Activated CD4-positive, alpha-beta T cell treated with anti-CD3 and anti-CD28 coated beads, Interleukin-2, amount 10 ng/mL, durations not matched to agents 24 days and 14 days (primary cell): ENCODE measurements around the gene KRTAP24-1. TPM values are rescaled to one million over a fixed set of nuclear protein-coding genes. Genes with fewer than 3 reads are reported as not detected.

Source experiments
- DNase-seq: peaks from one replicate; pipeline ENCODE4 v3.0.0; 2022
- H3K27ac Mint-ChIP-seq: one replicate; pipeline ENCODE4 v1.8.0; 2022; ENCODE audit warnings: mild to moderate bottlenecking, mixed read lengths
- H3K27me3 Mint-ChIP-seq: one replicate; pipeline ENCODE4 v1.8.0; 2022; ENCODE audit warnings: mixed read lengths
- H3K36me3 Mint-ChIP-seq: one replicate; pipeline ENCODE4 v1.8.0; 2022; ENCODE audit warnings: low read depth, mild to moderate bottlenecking, mixed read lengths
- H3K4me1 Mint-ChIP-seq: one replicate; pipeline ENCODE4 v1.8.0; 2021; ENCODE audit warnings: mixed read lengths
- H3K4me3 Mint-ChIP-seq: one replicate; pipeline ENCODE4 v1.8.0; 2022; ENCODE audit warnings: mild to moderate bottlenecking, moderate library complexity, mixed read lengths
- H3K9me3 Mint-ChIP-seq: one replicate; pipeline ENCODE4 v1.8.0; 2021; ENCODE audit warnings: mixed read lengths
- intact Hi-C: fragments of 100-400 bp; cut with micrococcal nuclease; formaldehyde crosslinking; loops from one replicate; pipeline ENCODE4 v1.15.1; 2023
- total RNA-seq: library from RNA; stranded (reverse); gene quantifications from 2 replicates; pipeline ENCODE4 v1.2.3, GENCODE V29; 2022

KRTAP24-1 gene
- total RNA-seq, 1 donor from 2014 or later: not detected

DNA sequence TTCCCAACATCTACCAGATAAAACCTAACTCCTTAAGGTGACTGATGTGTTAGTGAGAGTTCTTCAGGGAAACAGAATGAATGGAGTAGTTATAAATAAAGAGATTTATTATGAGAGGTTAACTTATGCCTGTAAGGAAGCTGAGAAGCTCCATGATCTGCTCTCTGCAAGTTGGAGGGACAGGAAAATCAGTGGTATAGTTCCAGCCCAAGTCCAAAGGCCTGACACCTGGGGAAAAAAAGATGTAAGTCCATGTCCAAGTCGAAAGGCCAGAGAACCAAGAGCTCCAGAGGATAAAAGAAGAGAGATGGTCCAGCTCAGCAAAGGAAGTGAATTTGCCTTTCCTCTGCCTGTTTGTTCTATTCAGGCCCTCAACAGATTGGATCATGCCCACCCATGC lies 27.1 kb downstream of the KRTAP24-1 start:
- no peaks in the 10 kb centered on the region for H3K4me1 Mint-ChIP-seq
- no peaks in the 10 kb centered on the region for H3K27me3 Mint-ChIP-seq
- no peaks in the 10 kb centered on the region for H3K36me3 Mint-ChIP-seq
- DNase-seq: no peak
- intact Hi-C loops: no loop called here
- H3K27ac Mint-ChIP-seq: no peak overlapping the region
- no peak overlapping the region for H3K4me3 Mint-ChIP-seq
- no peaks in the 10 kb centered on the region for H3K9me3 Mint-ChIP-seq

DNA sequence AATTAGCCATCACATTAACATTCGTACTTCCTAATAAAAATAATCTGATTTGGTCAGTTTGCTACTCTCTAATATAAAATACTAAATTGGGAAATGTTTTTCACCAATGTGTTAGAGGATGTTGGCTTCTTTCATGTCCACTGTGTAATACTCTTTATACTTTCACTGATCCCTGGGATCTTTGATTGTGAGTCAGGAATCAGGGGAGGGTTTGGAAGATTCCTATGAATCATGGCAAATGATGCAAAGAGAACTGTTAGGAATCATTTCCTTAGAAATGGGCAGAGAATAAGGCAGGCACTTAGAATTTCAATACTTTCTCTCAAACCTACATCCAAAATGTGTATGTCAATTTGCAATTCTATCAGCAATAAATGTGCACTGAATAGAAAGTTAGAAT lies 31.0 kb downstream of the KRTAP24-1 start:
- no peak for DNase-seq
- Mint-ChIP-seq H3K9me3 (no peaks in the 10 kb centered on the region), H3K4me1 (no peaks in the 10 kb centered on the region), H3K36me3 (no peaks in the 10 kb centered on the region), H3K4me3 (no peak overlapping the region), H3K27ac (no peak overlapping the region), H3K27me3 (no peaks in the 10 kb centered on the region)
- intact Hi-C loops: no loop called here

DNA sequence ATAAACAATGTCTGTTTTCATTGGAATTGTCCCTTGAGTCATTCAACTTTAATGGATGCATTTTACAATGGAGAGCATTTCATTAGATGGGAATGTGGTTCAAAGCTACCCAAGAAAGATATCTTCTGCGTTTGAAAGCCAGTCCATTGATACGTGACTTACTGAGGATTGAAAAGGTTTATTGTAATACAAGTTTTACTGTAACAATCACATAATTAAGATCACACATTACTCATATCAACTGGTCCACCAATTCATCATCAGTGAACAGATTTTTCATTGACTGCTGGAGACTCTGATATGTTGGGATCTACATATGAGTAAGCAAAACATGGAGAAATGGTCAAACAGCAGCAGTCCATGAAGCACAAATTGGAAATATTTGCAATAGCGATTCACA lies 32.8 kb downstream of the KRTAP24-1 start:
- Mint-ChIP-seq H3K27me3 (no peaks in the 10 kb centered on the region), H3K9me3 (no peaks in the 10 kb centered on the region), H3K27ac (no peak overlapping the region), H3K36me3 (no peaks in the 10 kb centered on the region), H3K4me1 (no peaks in the 10 kb centered on the region), H3K4me3 (no peak overlapping the region)
- no peak for DNase-seq
- intact Hi-C loops: no loop called here

DNA sequence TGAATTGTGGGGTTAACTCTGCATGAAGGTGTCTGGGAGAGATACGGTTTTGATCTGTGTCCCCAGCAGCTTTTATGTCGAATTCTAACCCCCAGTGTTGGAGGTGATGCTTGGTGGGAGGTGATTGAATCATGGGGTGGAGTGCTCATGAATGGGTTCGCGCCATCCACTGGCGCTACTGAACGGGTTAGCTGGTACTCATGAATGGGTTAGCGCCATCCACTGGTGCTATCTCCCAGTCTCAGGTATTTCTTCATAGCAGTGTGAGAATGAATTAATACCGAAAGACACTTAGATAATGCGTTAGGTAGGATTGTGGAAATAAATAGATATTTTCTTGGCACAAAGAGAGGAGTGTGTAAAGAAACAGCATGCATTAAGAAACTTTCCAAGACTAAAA lies 33.9 kb downstream of the KRTAP24-1 start:
- Mint-ChIP-seq H3K4me3 (no peak overlapping the region), H3K27me3 (no peaks in the 10 kb centered on the region), H3K27ac (no peak overlapping the region), H3K9me3 (no peaks in the 10 kb centered on the region), H3K4me1 (no peaks in the 10 kb centered on the region), H3K36me3 (no peaks in the 10 kb centered on the region)
- intact Hi-C loops: no loop called here
- no peak for DNase-seq

DNA sequence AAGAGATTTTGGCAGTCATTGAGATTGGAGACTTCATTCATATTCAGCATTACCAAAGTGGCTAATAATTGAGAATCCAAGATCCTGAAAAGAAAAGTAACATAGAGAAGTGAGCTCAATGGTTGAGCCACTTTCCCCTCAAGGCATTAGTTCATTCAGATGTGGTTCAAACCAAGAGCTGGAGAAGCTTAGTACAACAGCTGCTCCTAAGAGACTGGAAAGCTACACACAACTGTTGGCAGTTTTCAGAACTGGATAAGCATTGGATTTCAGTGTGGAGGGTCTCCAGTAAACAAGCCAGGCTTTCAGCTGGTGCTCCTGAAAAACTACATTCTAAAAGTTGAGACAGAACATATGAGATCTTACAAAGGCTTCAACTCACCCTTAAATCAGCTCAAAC lies 37.7 kb downstream of the KRTAP24-1 start:
- DNase-seq: no peak
- H3K4me1 Mint-ChIP-seq: no peaks in the 10 kb centered on the region
- no peaks in the 10 kb centered on the region for H3K9me3 Mint-ChIP-seq
- no peaks in the 10 kb centered on the region for H3K36me3 Mint-ChIP-seq
- intact Hi-C loops: no loop called here
- H3K27ac Mint-ChIP-seq: no peak overlapping the region
- H3K4me3 Mint-ChIP-seq: no peak overlapping the region
- no peaks in the 10 kb centered on the region for H3K27me3 Mint-ChIP-seq

DNA sequence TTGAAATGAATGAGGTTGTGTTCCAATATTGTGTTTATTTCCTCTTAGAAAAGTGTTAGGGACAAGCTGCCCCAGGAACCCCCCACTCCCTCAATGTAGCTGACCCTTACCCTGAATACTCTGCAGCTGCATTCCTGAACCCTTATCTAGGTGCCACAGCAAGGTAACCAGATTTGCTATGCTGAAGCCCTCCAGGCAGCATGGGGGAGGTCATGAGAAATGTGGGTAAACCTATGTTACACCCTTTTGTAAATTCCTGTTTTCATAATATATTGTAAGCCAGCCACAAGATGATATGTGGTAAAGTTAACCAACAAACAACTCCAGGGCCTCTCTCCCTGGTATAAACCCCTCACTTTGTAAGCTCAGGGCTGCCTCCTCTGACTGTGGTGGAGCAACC lies 39.1 kb downstream of the KRTAP24-1 start:
- Mint-ChIP-seq H3K27ac (no peak overlapping the region), H3K4me1 (no peaks in the 10 kb centered on the region), H3K4me3 (no peak overlapping the region), H3K27me3 (no peaks in the 10 kb centered on the region), H3K36me3 (no peaks in the 10 kb centered on the region), H3K9me3 (no peaks in the 10 kb centered on the region)
- DNase-seq: no peak
- intact Hi-C loops: no loop called here

DNA sequence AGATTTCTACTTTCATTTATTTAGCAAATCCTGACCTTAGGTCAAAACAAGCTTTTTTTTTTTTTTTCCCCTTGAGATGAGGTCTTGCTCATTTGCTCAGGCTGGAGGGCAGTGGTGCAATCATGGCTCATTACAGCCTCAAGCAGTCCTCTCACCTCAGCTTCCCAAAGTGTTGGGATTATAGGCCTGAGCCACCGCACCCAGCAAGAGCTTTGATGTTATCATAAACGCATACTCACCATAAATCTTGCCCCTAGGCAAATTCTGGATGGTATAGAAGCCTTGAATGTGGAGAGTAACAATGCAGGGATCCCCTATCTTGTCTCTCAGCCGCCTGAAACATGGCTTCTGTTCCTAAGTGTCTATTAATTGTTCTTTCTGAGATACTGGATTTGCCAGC lies 42.1 kb downstream of the KRTAP24-1 start:
- H3K4me1 Mint-ChIP-seq: no peaks in the 10 kb centered on the region
- H3K27ac Mint-ChIP-seq: no peak overlapping the region
- no peaks in the 10 kb centered on the region for H3K9me3 Mint-ChIP-seq
- no peaks in the 10 kb centered on the region for H3K27me3 Mint-ChIP-seq
- intact Hi-C loops: no loop called here
- no peak overlapping the region for H3K4me3 Mint-ChIP-seq
- DNase-seq: no peak
- no peaks in the 10 kb centered on the region for H3K36me3 Mint-ChIP-seq

DNA sequence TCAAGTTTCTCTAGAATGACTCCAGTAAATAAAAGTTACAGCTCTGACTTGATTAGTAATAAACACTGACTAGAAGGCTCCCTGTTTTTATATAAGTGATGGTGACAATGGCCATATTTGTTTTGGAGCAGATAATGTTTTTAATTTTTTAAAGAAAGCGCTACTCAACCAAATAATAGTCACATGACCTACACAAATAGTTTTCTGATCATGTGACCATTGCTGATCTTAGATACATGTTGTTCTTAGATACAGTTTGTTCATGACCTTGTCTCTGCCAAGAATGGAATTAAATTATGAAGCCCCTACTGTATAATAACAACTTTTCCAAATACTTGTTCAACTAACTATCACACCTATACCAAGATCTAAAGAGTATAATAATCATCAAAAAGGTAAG lies 44.6 kb downstream of the KRTAP24-1 start:
- Mint-ChIP-seq H3K27ac (no peak overlapping the region), H3K27me3 (no peaks in the 10 kb centered on the region), H3K36me3 (no peaks in the 10 kb centered on the region), H3K9me3 (no peaks in the 10 kb centered on the region), H3K4me3 (no peak overlapping the region), H3K4me1 (no peaks in the 10 kb centered on the region)
- no peak for DNase-seq
- intact Hi-C loops: no loop called here

DNA sequence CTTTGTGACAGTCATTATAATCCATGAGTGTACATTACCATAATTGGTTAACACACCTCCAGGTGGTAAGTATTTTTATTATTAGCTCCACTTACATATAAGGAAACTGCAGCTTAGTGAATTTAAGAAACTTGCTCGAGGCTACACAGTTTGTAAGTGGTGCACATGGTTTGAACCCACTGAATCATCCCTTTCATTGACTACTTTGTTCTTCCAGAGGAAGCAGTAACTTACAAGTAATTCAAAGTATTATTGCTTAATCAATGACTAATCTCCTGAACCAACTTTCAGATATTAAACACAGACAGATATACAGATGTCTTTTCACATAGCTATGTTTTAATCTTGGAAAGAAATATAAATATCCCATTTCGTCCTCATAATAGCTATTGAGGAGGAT lies 48.1 kb downstream of the KRTAP24-1 start:
- Mint-ChIP-seq H3K27ac (no peak overlapping the region), H3K4me1 (no peaks in the 10 kb centered on the region), H3K27me3 (no peaks in the 10 kb centered on the region), H3K4me3 (no peak overlapping the region), H3K9me3 (no peaks in the 10 kb centered on the region), H3K36me3 (no peaks in the 10 kb centered on the region)
- DNase-seq: no peak
- intact Hi-C loops: no loop called here

DNA sequence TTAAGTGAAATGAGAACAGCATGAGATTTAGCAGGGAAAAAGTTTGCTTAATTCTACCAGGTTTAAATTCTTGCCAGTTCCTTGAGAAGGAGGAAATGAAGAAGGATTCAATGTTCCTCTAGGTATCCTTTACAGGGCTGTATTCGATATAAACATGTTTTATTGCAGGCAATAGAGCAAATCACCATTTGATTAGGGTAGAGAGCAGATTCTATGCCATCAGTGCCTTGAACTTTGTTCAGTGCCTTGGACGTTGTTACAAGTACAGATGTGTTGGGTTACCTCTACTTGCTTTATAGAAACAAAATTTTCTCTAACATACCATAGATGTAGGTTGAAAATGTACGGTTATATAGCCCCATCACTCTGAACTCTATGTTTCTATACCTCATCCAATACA lies 48.7 kb downstream of the KRTAP24-1 start:
- no peak overlapping the region for H3K4me3 Mint-ChIP-seq
- DNase-seq: no peak
- no peaks in the 10 kb centered on the region for H3K36me3 Mint-ChIP-seq
- H3K9me3 Mint-ChIP-seq: no peaks in the 10 kb centered on the region
- intact Hi-C loops: no loop called here
- H3K27me3 Mint-ChIP-seq: no peaks in the 10 kb centered on the region
- no peaks in the 10 kb centered on the region for H3K4me1 Mint-ChIP-seq
- H3K27ac Mint-ChIP-seq: no peak overlapping the region

DNA sequence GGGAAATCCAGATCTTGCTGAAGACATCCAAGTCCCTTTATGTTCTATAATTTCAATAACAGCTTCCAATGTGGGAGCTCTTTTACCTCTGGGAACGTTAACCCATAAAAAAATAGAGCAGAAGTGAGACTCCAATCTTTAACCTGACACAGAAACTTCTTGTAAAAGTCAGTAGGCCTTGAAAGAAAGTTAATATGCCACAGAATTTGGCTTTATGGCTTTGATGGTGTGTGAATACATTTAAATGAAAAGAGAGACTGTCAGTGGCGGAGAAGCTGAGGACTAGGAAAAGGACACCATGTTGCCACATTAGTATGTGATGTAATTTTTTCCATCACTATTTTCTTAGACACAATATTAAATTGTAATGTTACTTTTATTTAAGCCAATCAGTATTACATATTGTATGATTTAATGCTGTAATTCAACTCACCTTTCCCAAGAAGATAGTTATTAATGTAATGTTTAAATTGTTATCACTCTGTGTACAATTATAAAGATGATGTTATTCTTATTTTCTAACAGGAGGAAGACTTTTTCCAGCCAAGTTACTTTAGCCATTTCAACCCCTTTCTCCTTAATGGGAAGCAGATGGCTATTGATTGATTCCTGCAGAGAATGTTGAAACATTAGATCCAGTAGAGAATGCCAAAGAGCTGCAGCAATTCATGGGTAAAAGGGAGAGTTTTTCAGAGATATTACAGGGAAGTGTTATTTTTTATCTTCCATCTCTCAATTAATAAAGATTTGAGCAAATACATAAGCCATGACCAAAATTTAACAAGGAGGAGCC lies 49.3 kb downstream of the KRTAP24-1 start:
- no peak for DNase-seq
- no peaks in the 10 kb centered on the region for H3K9me3 Mint-ChIP-seq
- intact Hi-C loops: no loop called here
- H3K27ac Mint-ChIP-seq: no peak overlapping the region
- H3K27me3 Mint-ChIP-seq: no peaks in the 10 kb centered on the region
- H3K4me1 Mint-ChIP-seq: no peaks in the 10 kb centered on the region
- no peaks in the 10 kb centered on the region for H3K36me3 Mint-ChIP-seq
- no peak overlapping the region for H3K4me3 Mint-ChIP-seq

DNA sequence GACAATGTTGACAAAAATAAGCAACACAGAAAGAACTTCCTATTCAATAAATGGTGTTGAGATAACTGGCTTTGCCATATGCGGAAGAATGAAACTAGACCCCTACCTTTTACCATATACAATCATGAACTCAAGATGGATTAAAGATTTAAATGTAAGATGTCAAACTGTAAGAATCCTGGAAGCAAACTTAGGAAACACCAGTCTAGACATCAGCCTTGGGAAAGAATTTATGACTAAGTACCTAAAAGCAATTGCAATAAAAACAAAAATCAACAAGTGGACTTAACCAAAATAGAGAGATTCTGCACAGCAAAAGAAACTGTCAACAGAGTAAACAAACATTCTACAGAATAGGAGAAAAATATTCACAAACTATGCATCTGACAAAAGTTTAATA lies 50.7 kb downstream of the KRTAP24-1 start:
- H3K27ac Mint-ChIP-seq: no peak overlapping the region
- intact Hi-C loops: no loop called here
- no peaks in the 10 kb centered on the region for H3K4me1 Mint-ChIP-seq
- no peak overlapping the region for H3K4me3 Mint-ChIP-seq
- no peak for DNase-seq
- no peaks in the 10 kb centered on the region for H3K27me3 Mint-ChIP-seq
- H3K36me3 Mint-ChIP-seq: no peaks in the 10 kb centered on the region
- no peaks in the 10 kb centered on the region for H3K9me3 Mint-ChIP-seq

Other genes with a start within 250 kb of the KRTAP24-1 start
- not detected in 2 replicates for gene CLDN17, start 116.1 kb downstream of the KRTAP24-1 start, total RNA-seq
- gene CLDN8, start 66.9 kb downstream of the KRTAP24-1 start, total RNA-seq: not detected in 2 replicates
- not detected in 2 replicates for gene KRTAP25-1, start 6.6 kb upstream of the KRTAP24-1 start, total RNA-seq
- gene KRTAP26-1, start 37.4 kb upstream of the KRTAP24-1 start, total RNA-seq: not detected in 2 replicates
- gene KRTAP27-1, start 54.7 kb upstream of the KRTAP24-1 start, total RNA-seq: not detected in 2 replicates
- gene KRTAP23-1, start 65.7 kb upstream of the KRTAP24-1 start, total RNA-seq: not detected in 2 replicates
- gene KRTAP13-2, start 89.3 kb upstream of the KRTAP24-1 start, total RNA-seq: not detected in 2 replicates
- gene KRTAP13-1, start 113.1 kb upstream of the KRTAP24-1 start, total RNA-seq: not detected in 2 replicates
- gene KRTAP13-3, start 143.0 kb upstream of the KRTAP24-1 start, total RNA-seq: not detected in 2 replicates
- gene KRTAP13-4, start 147.3 kb upstream of the KRTAP24-1 start, total RNA-seq: not detected in 2 replicates
- gene KRTAP15-1, start 157.3 kb upstream of the KRTAP24-1 start, total RNA-seq: not detected in 2 replicates
- gene KRTAP19-1, start 197.4 kb upstream of the KRTAP24-1 start, total RNA-seq: not detected in 2 replicates
- gene KRTAP19-2, start 204.5 kb upstream of the KRTAP24-1 start, total RNA-seq: not detected in 2 replicates
- gene KRTAP19-3, start 209.1 kb upstream of the KRTAP24-1 start, total RNA-seq: not detected in 2 replicates
- gene KRTAP19-4, start 214.2 kb upstream of the KRTAP24-1 start, total RNA-seq: not detected in 2 replicates
- not detected in 2 replicates for gene KRTAP19-5, start 219.2 kb upstream of the KRTAP24-1 start, total RNA-seq